Ishikawa (cell line): ENCODE measurements around the gene APPL2.

Experiments used
- CEBPB ChIP-seq: IDR thresholded peaks from 2 replicates; pipeline ENCODE4 v1.6.1; 2012
- CREB1 ChIP-seq: IDR thresholded peaks from 2 replicates; pipeline ENCODE4 v1.6.1; 2012; ENCODE audit warnings: low read depth
- EGR1 ChIP-seq: IDR thresholded peaks from 2 replicates; pipeline ENCODE4 v1.6.1; 2012
- EP300 ChIP-seq: IDR thresholded peaks from 2 replicates; pipeline ENCODE4 v1.6.1; 2012; ENCODE audit warnings: borderline replicate concordance
- FOXM1 ChIP-seq: IDR thresholded peaks from 2 replicates; pipeline ENCODE4 v1.6.1; 2012; ENCODE audit warnings: low read depth, borderline replicate concordance
- MAX ChIP-seq: IDR thresholded peaks from 2 replicates; pipeline ENCODE4 v1.6.1; 2012
- NFIC ChIP-seq: IDR thresholded peaks from 2 replicates; pipeline ENCODE4 v1.6.1; 2012
- RAD21 ChIP-seq: IDR thresholded peaks from 2 replicates; pipeline ENCODE4 v1.6.1; 2012; ENCODE audit warnings: low read depth
- REST ChIP-seq: IDR thresholded peaks from 2 replicates; pipeline ENCODE4 v1.6.1; 2012; ENCODE audit warnings: low read depth, mild to moderate bottlenecking
- TAF1 ChIP-seq: IDR thresholded peaks from 2 replicates; pipeline ENCODE4 v1.6.1; 2012; ENCODE audit warnings: low read depth, mild to moderate bottlenecking
- TCF12 ChIP-seq: IDR thresholded peaks from 2 replicates; pipeline ENCODE4 v1.6.1; 2012; ENCODE audit warnings: low read depth
- TEAD4 ChIP-seq: IDR thresholded peaks from 2 replicates; pipeline ENCODE4 v1.6.1; 2012
- USF1 ChIP-seq: IDR thresholded peaks from 2 replicates; pipeline ENCODE4 v1.6.1; 2012
- YY1 ChIP-seq: IDR thresholded peaks from 2 replicates; pipeline ENCODE4 v1.6.1; 2012; ENCODE audit warnings: low read depth
- ZBTB7A ChIP-seq: IDR thresholded peaks from 2 replicates; pipeline ENCODE4 v1.6.1; 2012; ENCODE audit warnings: low read depth

Gene APPL2

GRCh38 chr12:105228494-105228893, 7.5 kb downstream of the APPL2 start:
- TF ChIP-seq MAX (no peak), FOXM1 (no peak), REST (no peak), EP300 (no peak), TAF1 (no peak), USF1 (no peak), CEBPB (no peak), RAD21 (no peak), TCF12 (no peak), YY1 (no peak), TEAD4 (no peak), NFIC (no peak), ZBTB7A (no peak), EGR1 (no peak), CREB1 (no peak)

GRCh38 chr12:105227879-105228278, 8.1 kb downstream of the APPL2 start:
- TF ChIP-seq REST (no peak), ZBTB7A (no peak), EGR1 (no peak), YY1 (no peak), CREB1 (no peak), MAX (no peak), NFIC (no peak), TAF1 (no peak), FOXM1 (no peak), RAD21 (no peak), CEBPB (no peak), TEAD4 (no peak), EP300 (no peak), USF1 (no peak), TCF12 (no peak)

- no peak for TF ChIP-seq TAF1
- TF ChIP-seq CEBPB, result no peak
Observed at GRCh38 chr12:105226219-105226618, 9.8 kb downstream of the APPL2 start.

- no peak for TF ChIP-seq TEAD4
- TF ChIP-seq MAX, result no peak
- no peak for TF ChIP-seq CEBPB
- TF ChIP-seq USF1, result no peak
- TF ChIP-seq REST, result no peak
- TF ChIP-seq EP300, result no peak
- no peak for TF ChIP-seq EGR1
- no peak for TF ChIP-seq YY1
- no peak for TF ChIP-seq NFIC
- no peak for TF ChIP-seq RAD21
- TF ChIP-seq FOXM1, result no peak
- TF ChIP-seq TCF12, result no peak
- TF ChIP-seq ZBTB7A, result no peak
- no peak for TF ChIP-seq CREB1
- no peak for TF ChIP-seq TAF1
Observed at GRCh38 chr12:105225505-105226015, 10.4 kb downstream of the APPL2 start.
